Karpas-422 (cell line): ENCODE measurements around the gene GPR137. TPM values are rescaled to one million over a fixed set of nuclear protein-coding genes. Genes with fewer than 3 reads are reported as not detected.
A peak's percentile ranks its signal among the peaks of the same experiment; 100 is the strongest.

ENCODE experiments used
- DNase-seq: peaks from one replicate; pipeline ENCODE4 v3.0.0-alpha.2; 2015
- H2AFZ ChIP-seq: fragments of 200-600 bp; sonication (generic); 2 replicates; pipeline ENCODE4 v1.6.1; 2014; ENCODE audit warnings: antibody characterized with exemption, low read length, mixed read lengths
- H3K27ac ChIP-seq: fragments of 200-600 bp; sonication (generic); 2 replicates; pipeline ENCODE4 v1.5.1; 2014; ENCODE audit warnings: mild to moderate bottlenecking, low read length, moderate library complexity
- H3K27me3 ChIP-seq: fragments of 200-600 bp; sonication (generic); 2 replicates; pipeline ENCODE4 v1.6.1; 2014; ENCODE audit warnings: low read length, mixed read lengths
- H3K36me3 ChIP-seq: fragments of 200-600 bp; sonication (generic); 2 replicates; pipeline ENCODE4 v1.6.1; 2014; ENCODE audit warnings: low read length, mixed read lengths; ENCODE audit not compliant: insufficient read depth
- H3K4me1 ChIP-seq: fragments of 200-600 bp; sonication (generic); 2 replicates; pipeline ENCODE4 v1.6.1; 2014; ENCODE audit warnings: mild to moderate bottlenecking, low read length, mixed read lengths
- H3K4me2 ChIP-seq: fragments of 200-600 bp; sonication (generic); 2 replicates; pipeline ENCODE4 v1.6.1; 2014; ENCODE audit warnings: low read length, low read depth, mild to moderate bottlenecking; ENCODE audit not compliant: poor library complexity, severe bottlenecking
- H3K4me3 ChIP-seq: fragments of 200-600 bp; sonication (generic); 2 replicates; pipeline ENCODE4 v1.5.1; 2014; ENCODE audit warnings: mild to moderate bottlenecking, antibody characterized with exemption, low read length, mixed read lengths
- H3K79me2 ChIP-seq: fragments of 200-600 bp; sonication (generic); 2 replicates; pipeline ENCODE4 v1.6.1; 2014; ENCODE audit warnings: mild to moderate bottlenecking, low read length, mixed read lengths
- H3K9ac ChIP-seq: fragments of 200-600 bp; sonication (generic); 2 replicates; pipeline ENCODE4 v1.6.0; 2014; ENCODE audit warnings: low read length
- H3K9me2 ChIP-seq: fragments of 200-600 bp; sonication (generic), shearing (Covaris generic); replicated peaks from 2 replicates; pipeline ENCODE4 v1.6.0; 2014; ENCODE audit warnings: mild to moderate bottlenecking, low read length, moderate library complexity; ENCODE audit not compliant: insufficient read depth
- H3K9me3 ChIP-seq: fragments of 300-700, 200-600 bp; sonication (generic); 2 replicates; pipeline ENCODE4 v1.6.1; 2014; ENCODE audit warnings: low read length, mixed read lengths
- H4K20me1 ChIP-seq: fragments of 200-600 bp; sonication (generic); 2 replicates; pipeline ENCODE4 v1.6.1; 2014; ENCODE audit warnings: mild to moderate bottlenecking, antibody characterized with exemption, low read length, low read depth; ENCODE audit not compliant: insufficient read depth
- total RNA-seq: library from RNA; depleted of rRNA; stranded (reverse); fragments of >200 nt; shearing (Covaris generic); gene quantifications from 2 replicates; pipeline ENCODE4 v1.2.3, GENCODE V29; 2014; ENCODE audit warnings: low replicate concordance

GPR137 gene
- total RNA-seq, 1 experiment from 2014 or later = 10.8 TPM

GRCh38 chr11:64246871-64247728, 38.5 kb upstream of the GPR137 start, which contains the start of gene PPP1R14B:
Gene PPP1R14B (minus strand): TSS chr11:64246943. CDS start chr11:64246673, 270 bp downstream.
- peak within 1 kb of the TSS; percentile 88 for H3K27ac ChIP-seq
- no peaks in the 10 kb centered on the region for H3K9me3 ChIP-seq
- peak within 1 kb of the TSS; percentile 100 for H3K4me2 ChIP-seq
- peak within 1 kb of the TSS; percentile 91; the same call in 1 of the 2 replicates for H2AFZ ChIP-seq
- peaks cover 33% of the 10 kb centered on the region for H3K79me2 ChIP-seq
- peak; percentile 93 for DNase-seq
- H3K9ac ChIP-seq = peak within 1 kb of the TSS; percentile 96
- peak within 1 kb of the TSS; percentile 97 for H3K4me3 ChIP-seq
- H3K9me2 ChIP-seq = no peaks in the 10 kb centered on the region
- H4K20me1 ChIP-seq = peaks cover 6% of the 10 kb centered on the region; the same call in 1 of the 2 replicates
- H3K4me1 ChIP-seq = peaks cover 60% of the 10 kb centered on the region
- H3K27me3 ChIP-seq = no peaks in the 10 kb centered on the region
- H3K36me3 ChIP-seq = peaks cover 4% of the 10 kb centered on the region; the same call in 1 of the 2 replicates

- no peak overlapping the region for H3K27ac ChIP-seq
- no peak overlapping the region for H2AFZ ChIP-seq
- no peak overlapping the region for H3K9ac ChIP-seq
Measured at GRCh38 chr11:64247729-64248531, 37.7 kb upstream of the GPR137 start.

GRCh38 chr11:64248578-64248977, 37.1 kb upstream of the GPR137 start:
- Histone ChIP-seq H3K27ac (no peak overlapping the region), H3K4me2 (no peak overlapping the region), H3K4me1 (peaks cover 59% of the 10 kb centered on the region), H3K36me3 (peaks cover 3% of the 10 kb centered on the region; the same call in 1 of the 2 replicates), H3K9ac (no peak overlapping the region), H3K79me2 (peaks cover 26% of the 10 kb centered on the region), H3K9me3 (no peaks in the 10 kb centered on the region), H4K20me1 (peaks cover 6% of the 10 kb centered on the region; the same call in 1 of the 2 replicates), H3K9me2 (no peaks in the 10 kb centered on the region), H3K27me3 (no peaks in the 10 kb centered on the region), H2AFZ (no peak overlapping the region), H3K4me3 (no peak overlapping the region)
- no peak for DNase-seq

More at GRCh38 chr11:64247729-64248531, 37.7 kb upstream of the GPR137 start:
- Histone ChIP-seq H3K9me3 (no peaks in the 10 kb centered on the region), H4K20me1 (peaks cover 6% of the 10 kb centered on the region; the same call in 1 of the 2 replicates), H3K9me2 (no peaks in the 10 kb centered on the region), H3K4me3 (peak overlapping the region; percentile 81; the same call in 1 of the 2 replicates), H3K27me3 (no peaks in the 10 kb centered on the region), H3K4me2 (peak overlapping the region; percentile 100), H3K79me2 (peaks cover 30% of the 10 kb centered on the region), H3K4me1 (peaks cover 60% of the 10 kb centered on the region), H3K36me3 (peaks cover 4% of the 10 kb centered on the region; the same call in 1 of the 2 replicates)
- DNase-seq = peak; percentile 49

- no peaks in the 10 kb centered on the region for H3K9me2 ChIP-seq
- peaks cover 6% of the 10 kb centered on the region; the same call in 1 of the 2 replicates for H4K20me1 ChIP-seq
- H3K9me3 ChIP-seq = no peaks in the 10 kb centered on the region
- H3K4me3 ChIP-seq = no peak overlapping the region
- no peaks in the 10 kb centered on the region for H3K36me3 ChIP-seq
- no peak for DNase-seq
- H3K27me3 ChIP-seq = no peaks in the 10 kb centered on the region
- H3K9ac ChIP-seq = no peak overlapping the region
- H3K27ac ChIP-seq = no peak overlapping the region
- H3K4me2 ChIP-seq = no peak overlapping the region
- peaks cover 55% of the 10 kb centered on the region for H3K4me1 ChIP-seq
- H3K79me2 ChIP-seq = peaks cover 24% of the 10 kb centered on the region
- H2AFZ ChIP-seq = no peak overlapping the region
Measured at GRCh38 chr11:64249038-64249437, 36.6 kb upstream of the GPR137 start.

GRCh38 chr11:64249563-64250414, 35.9 kb upstream of the GPR137 start:
- no peaks in the 10 kb centered on the region for H3K9me2 ChIP-seq
- no peak overlapping the region for H2AFZ ChIP-seq
- H3K27ac ChIP-seq = no peak overlapping the region
- no peaks in the 10 kb centered on the region for H3K9me3 ChIP-seq
- DNase-seq = peak; percentile 40
- H3K4me2 ChIP-seq = no peak overlapping the region
- peaks cover 23% of the 10 kb centered on the region for H3K79me2 ChIP-seq
- no peak overlapping the region for H3K4me3 ChIP-seq
- no peak overlapping the region for H3K9ac ChIP-seq
- peaks cover 48% of the 10 kb centered on the region for H3K4me1 ChIP-seq
- H4K20me1 ChIP-seq = peaks cover 5% of the 10 kb centered on the region; the same call in 1 of the 2 replicates
- H3K36me3 ChIP-seq = no peaks in the 10 kb centered on the region
- H3K27me3 ChIP-seq = no peaks in the 10 kb centered on the region

GRCh38 chr11:64250415-64251015, 35.1 kb upstream of the GPR137 start:
- H3K9ac ChIP-seq = peak overlapping the region; percentile 83
- peaks cover 41% of the 10 kb centered on the region for H3K4me1 ChIP-seq

GRCh38 chr11:64251016-64251752, 34.5 kb upstream of the GPR137 start, which contains the start of gene PLCB3:
Gene PLCB3 (plus strand): TSS chr11:64251530. CDS start chr11:64251650, 120 bp downstream.
- H3K27me3 ChIP-seq = no peaks in the 10 kb centered on the region
- peak within 1 kb of the TSS; percentile 86 for H2AFZ ChIP-seq
- peak within 1 kb of the TSS; percentile 95 for H3K4me3 ChIP-seq
- DNase-seq = peak; percentile 82
- H3K36me3 ChIP-seq = no peaks in the 10 kb centered on the region
- H3K27ac ChIP-seq = no peak within 1 kb of the TSS
- H4K20me1 ChIP-seq = no peaks in the 10 kb centered on the region
- no peaks in the 10 kb centered on the region for H3K9me3 ChIP-seq
- peaks cover 9% of the 10 kb centered on the region for H3K79me2 ChIP-seq
- H3K9ac ChIP-seq = peak within 1 kb of the TSS; percentile 83
- peak within 1 kb of the TSS; percentile 99 for H3K4me2 ChIP-seq
- peaks cover 41% of the 10 kb centered on the region for H3K4me1 ChIP-seq
- no peaks in the 10 kb centered on the region for H3K9me2 ChIP-seq

More at GRCh38 chr11:64250415-64251015, 35.1 kb upstream of the GPR137 start:
- H3K4me3 ChIP-seq = peak overlapping the region; percentile 95
- H2AFZ ChIP-seq = peak overlapping the region; percentile 86
- peak overlapping the region; percentile 84 for H3K4me2 ChIP-seq
- no peaks in the 10 kb centered on the region; the same call in 1 of the 2 replicates for H4K20me1 ChIP-seq
- H3K79me2 ChIP-seq = peaks cover 15% of the 10 kb centered on the region
- H3K9me3 ChIP-seq = no peaks in the 10 kb centered on the region
- no peak for DNase-seq
- H3K36me3 ChIP-seq = no peaks in the 10 kb centered on the region
- H3K9me2 ChIP-seq = no peaks in the 10 kb centered on the region
- H3K27ac ChIP-seq = no peak overlapping the region
- no peaks in the 10 kb centered on the region for H3K27me3 ChIP-seq
